SK-N-MC (cell line): Measurements from ENCODE around the gene SAFB2.

ENCODE experiments used
- EZH2 ChIP-seq: fragments of 200-600 bp; sonication (generic); IDR thresholded peaks from one replicate; pipeline ENCODE4 v1.6.1; 2017; ENCODE audit warnings: antibody characterized with exemption
- FOXP2 ChIP-seq: optimal IDR thresholded peaks from 2 replicates; pipeline ENCODE3; 2011; ENCODE audit warnings: mild to moderate bottlenecking, moderate library complexity; ENCODE audit not compliant: insufficient read depth; ENCODE audit errors: extremely low read length, control extremely low read depth
- POLR2AphosphoS5 ChIP-seq: IDR thresholded peaks from 2 replicates; pipeline ENCODE4 v1.6.1; 2012; ENCODE audit warnings: mild to moderate bottlenecking, low read depth, low read length, borderline replicate concordance

GRCh38 chr19:5578097-5578846 lies 44.3 kb downstream of the SAFB2 start:
- no peak for TF ChIP-seq EZH2
- TF ChIP-seq POLR2AphosphoS5, result no peak
- no peak for TF ChIP-seq FOXP2
